ENCODE results near the gene UBE3B. TPM values are rescaled to one million over a fixed set of nuclear protein-coding genes. Genes with fewer than 3 reads are reported as not detected.

UBE3B gene
- polyA plus RNA-seq, 1 experiment, result 42.8 TPM

DNA sequence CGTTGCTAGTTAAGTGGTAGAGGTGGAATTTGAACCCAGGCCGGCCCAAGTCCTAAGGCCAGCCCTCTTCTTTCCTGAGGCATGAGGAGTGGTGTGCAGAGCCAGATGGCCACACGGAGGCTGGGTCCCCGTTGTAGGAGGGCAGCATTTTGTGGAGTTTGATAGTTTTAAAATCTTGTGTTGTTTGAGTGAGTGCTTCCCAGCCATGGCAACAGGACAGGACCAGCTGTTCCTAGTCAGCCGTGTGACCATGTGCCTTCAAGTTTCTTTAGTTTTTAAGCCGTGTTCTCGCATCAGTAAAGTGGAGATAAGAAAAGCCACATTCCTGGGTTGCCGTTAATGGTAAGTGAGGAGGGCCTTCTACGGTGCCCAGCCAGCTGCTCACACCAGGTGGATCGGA lies 44.4 kb downstream of the UBE3B start:
- H3K27ac ChIP-seq (ENCODE audit: low read depth, low read length), result no peak overlapping the region
- no peak for DNase-seq (ENCODE audit: low read depth, low spot score)
- ChIA-PET CTCF (interaction anchor here (1.1 to 2.3 kb wide), 4 partner anchors 75 to 324 kb away, joined by 3 to 8 read pairs (median 5); no protein-coding TSS in a partner anchor), POLR2A (interaction anchor here (0.6 kb wide), 1 partner anchor 909 kb away, joined by 7 read pairs; no protein-coding TSS in a partner anchor)
- H3K9me3 ChIP-seq (ENCODE audit: control insufficient read depth, insufficient read depth, low read length), result no peaks in the 10 kb centered on the region
- H3K4me3 ChIP-seq (ENCODE audit: low read depth, low read length), result no peak overlapping the region
- TF ChIP-seq, protein P1, sequence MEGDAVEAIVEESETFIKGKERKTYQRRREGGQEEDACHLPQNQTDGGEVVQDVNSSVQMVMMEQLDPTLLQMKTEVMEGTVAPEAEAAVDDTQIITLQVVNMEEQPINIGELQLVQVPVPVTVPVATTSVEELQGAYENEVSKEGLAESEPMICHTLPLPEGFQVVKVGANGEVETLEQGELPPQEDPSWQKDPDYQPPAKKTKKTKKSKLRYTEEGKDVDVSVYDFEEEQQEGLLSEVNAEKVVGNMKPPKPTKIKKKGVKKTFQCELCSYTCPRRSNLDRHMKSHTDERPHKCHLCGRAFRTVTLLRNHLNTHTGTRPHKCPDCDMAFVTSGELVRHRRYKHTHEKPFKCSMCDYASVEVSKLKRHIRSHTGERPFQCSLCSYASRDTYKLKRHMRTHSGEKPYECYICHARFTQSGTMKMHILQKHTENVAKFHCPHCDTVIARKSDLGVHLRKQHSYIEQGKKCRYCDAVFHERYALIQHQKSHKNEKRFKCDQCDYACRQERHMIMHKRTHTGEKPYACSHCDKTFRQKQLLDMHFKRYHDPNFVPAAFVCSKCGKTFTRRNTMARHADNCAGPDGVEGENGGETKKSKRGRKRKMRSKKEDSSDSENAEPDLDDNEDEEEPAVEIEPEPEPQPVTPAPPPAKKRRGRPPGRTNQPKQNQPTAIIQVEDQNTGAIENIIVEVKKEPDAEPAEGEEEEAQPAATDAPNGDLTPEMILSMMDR (IDR thresholded peaks at IDR 0.05; ENCODE audit: low read depth, low read length), result no peak
- no peaks in the 10 kb centered on the region for H3K27me3 ChIP-seq (ENCODE audit: control insufficient read depth, insufficient read depth, low read length)

DNA sequence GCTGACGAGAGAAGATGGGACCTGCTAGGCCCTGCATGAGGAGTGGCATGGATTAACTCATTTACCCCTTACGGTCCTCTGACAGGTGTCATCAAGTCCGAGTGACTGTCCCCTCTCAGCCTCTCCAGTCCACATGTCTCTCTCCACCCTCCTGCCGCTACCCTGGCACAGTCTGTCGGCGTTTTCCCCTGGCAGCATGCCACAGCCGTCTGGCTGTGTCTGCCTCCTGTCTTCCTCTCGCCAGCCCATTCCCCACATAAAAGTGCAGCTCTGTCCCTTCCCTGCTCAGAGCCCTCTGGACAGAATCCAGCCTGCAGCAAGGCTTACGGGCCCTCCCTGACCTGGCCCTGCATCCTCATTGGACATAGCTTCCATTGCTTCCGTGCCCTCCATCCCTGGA lies 45.6 kb downstream of the UBE3B start:
- H3K27me3 ChIP-seq (ENCODE audit: control insufficient read depth, insufficient read depth, low read length), result no peaks in the 10 kb centered on the region
- ChIA-PET CTCF (interaction anchor here (1.9 to 2.4 kb wide), 2 partner anchors 75 to 252 kb away, joined by 6 read pairs; no protein-coding TSS in a partner anchor), POLR2A (no interaction called here)
- DNase-seq (ENCODE audit: low read depth, low spot score), result no peak
- H3K9me3 ChIP-seq (ENCODE audit: control insufficient read depth, insufficient read depth, low read length), result no peaks in the 10 kb centered on the region
- TF ChIP-seq, protein P1 (IDR thresholded peaks at IDR 0.05; ENCODE audit: low read depth, low read length), result no peak
- no peak overlapping the region for H3K4me3 ChIP-seq (ENCODE audit: low read depth, low read length)
- no peak overlapping the region for H3K27ac ChIP-seq (ENCODE audit: low read depth, low read length)

DNA sequence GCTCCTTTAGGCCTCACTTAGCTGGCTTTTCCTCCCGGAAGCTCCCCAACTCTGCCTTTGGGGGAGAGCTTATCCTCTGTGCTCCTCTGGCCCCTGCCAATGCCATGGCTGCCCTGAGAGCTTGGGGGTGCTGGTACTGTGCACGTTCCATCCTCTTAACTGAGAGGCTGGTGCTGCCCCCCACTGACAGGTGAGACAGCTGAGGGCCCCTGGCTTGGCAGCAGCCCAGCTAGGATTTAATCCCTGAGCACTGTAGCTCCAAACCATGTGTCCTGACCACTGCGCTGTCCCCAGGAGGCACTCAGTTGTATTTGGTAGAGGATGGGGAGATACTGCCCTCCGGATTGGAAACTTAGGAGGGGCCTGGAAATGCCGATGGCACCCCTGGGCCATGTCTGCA lies 46.1 kb downstream of the UBE3B start:
- TF ChIP-seq, protein P1 (IDR thresholded peaks at IDR 0.05; ENCODE audit: low read depth, low read length), result no peak
- ChIA-PET CTCF (interaction anchor here (1.9 to 2.4 kb wide), 2 partner anchors 74 to 252 kb away, joined by 6 read pairs; no protein-coding TSS in a partner anchor), POLR2A (no interaction called here)
- no peak overlapping the region for H3K4me3 ChIP-seq (ENCODE audit: low read depth, low read length)
- H3K27ac ChIP-seq (ENCODE audit: low read depth, low read length), result no peak overlapping the region
- no peaks in the 10 kb centered on the region for H3K9me3 ChIP-seq (ENCODE audit: control insufficient read depth, insufficient read depth, low read length)
- no peak for DNase-seq (ENCODE audit: low read depth, low spot score)
- no peaks in the 10 kb centered on the region for H3K27me3 ChIP-seq (ENCODE audit: control insufficient read depth, insufficient read depth, low read length)

DNA sequence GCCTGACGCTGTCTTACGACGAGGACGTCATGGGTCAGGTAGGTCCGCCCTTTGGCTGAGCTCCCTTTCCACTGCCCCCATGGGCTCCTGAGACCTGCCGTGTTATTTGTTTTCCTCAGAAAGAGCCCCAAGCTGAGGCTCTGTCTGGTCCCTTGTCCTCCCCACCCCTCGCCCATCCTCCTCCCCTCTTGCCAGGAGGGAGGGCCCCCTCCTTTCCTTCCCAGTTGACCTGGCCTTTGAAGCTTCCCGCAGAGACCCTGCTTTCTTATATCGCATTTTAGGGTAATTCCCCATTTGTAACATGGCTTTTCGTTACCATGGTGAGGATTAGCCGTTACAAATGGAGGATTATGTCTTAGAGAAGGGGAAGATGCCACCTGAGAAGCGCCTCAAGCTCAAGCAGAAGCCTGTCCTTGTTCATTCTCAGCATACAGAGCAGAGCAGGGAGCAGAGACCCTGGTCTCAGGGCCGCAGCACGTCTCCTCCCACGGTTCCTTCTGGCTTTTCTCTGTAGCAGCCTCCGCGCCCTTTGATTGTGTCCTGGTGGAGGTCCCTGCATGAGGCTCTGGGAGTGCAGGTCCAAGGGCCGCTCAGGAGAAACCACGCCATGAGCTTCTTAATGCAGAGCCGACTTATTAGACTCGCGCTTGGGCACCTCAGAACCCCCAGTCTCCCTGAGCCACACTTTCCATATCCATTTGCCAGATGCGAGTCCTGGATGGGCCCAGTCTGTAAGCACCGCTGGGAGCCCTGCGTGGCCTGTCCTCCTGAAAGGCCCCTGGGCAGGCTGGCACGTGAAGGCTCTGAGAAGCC lies 47.2 kb downstream of the UBE3B start:
- H3K9me3 ChIP-seq (ENCODE audit: control insufficient read depth, insufficient read depth, low read length), result no peaks in the 10 kb centered on the region
- CTCF ChIA-PET, result interaction anchor here (1.9 to 2.4 kb wide), 2 partner anchors 73 to 251 kb away, joined by 6 read pairs; no protein-coding TSS in a partner anchor
- TF ChIP-seq, protein P1 (IDR thresholded peaks at IDR 0.05; ENCODE audit: low read depth, low read length), result no peak
- POLR2A ChIA-PET, result no interaction called here
- H3K27me3 ChIP-seq (ENCODE audit: control insufficient read depth, insufficient read depth, low read length), result no peaks in the 10 kb centered on the region
- DNase-seq (ENCODE audit: low read depth, low spot score), result no peak
- H3K27ac ChIP-seq (ENCODE audit: low read depth, low read length), result no peak overlapping the region
- no peak overlapping the region for H3K4me3 ChIP-seq (ENCODE audit: low read depth, low read length)

DNA sequence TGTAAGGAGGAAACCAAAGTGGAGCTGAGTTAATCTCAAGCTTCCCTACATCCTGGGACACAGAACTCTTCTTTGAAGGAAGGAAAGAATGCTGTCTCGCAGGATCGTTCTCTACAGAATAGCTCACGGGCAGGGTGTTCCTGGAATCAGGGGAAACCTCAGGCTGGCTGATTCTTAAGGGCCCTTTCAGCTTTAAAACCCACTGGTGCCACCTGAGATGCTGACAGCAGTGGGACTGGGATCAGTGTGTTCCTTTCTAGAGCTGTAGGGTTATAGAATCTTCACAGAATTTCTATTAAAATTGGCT lies 47.8 kb downstream of the UBE3B start:
- Histone ChIP-seq H3K4me3 (ENCODE audit: low read depth, low read length) (no peak overlapping the region), H3K9me3 (ENCODE audit: control insufficient read depth, insufficient read depth, low read length) (no peaks in the 10 kb centered on the region), H3K27me3 (ENCODE audit: control insufficient read depth, insufficient read depth, low read length) (no peaks in the 10 kb centered on the region), H3K27ac (ENCODE audit: low read depth, low read length) (no peak overlapping the region)
- POLR2A ChIA-PET, result no interaction called here
- DNase-seq (ENCODE audit: low read depth, low spot score), result no peak
- TF ChIP-seq, protein P1 (IDR thresholded peaks at IDR 0.05; ENCODE audit: low read depth, low read length), result no peak
- CTCF ChIA-PET, result interaction anchor here (1.1 kb wide), 1 partner anchor 97 kb away, joined by 4 read pairs; no protein-coding TSS in a partner anchor

Measured in AG04450 (cell line).